GM18517 (cell line): Measurements from ENCODE around the gene DEAF1.
"Not testable (repeated sequence)": the region's sequence is repeated elsewhere in the genome, so short reads cannot be mapped to it uniquely, and the experiment has no call there.

Experiments
- ATAC-seq: cut with Tn5 transposase; IDR thresholded peaks from one replicate; pipeline ENCODE4 v1.9.1; 2021; ENCODE audit warnings: mild to moderate bottlenecking, moderate library complexity; ENCODE audit not compliant: unreplicated experiment

Gene DEAF1

GRCh38 chr11:653136-653535 lies 41.9 kb downstream of the DEAF1 start:
- ATAC-seq: not testable (repeated sequence)

GRCh38 chr11:650482-650881 lies 44.5 kb downstream of the DEAF1 start:
- no peak for ATAC-seq

DNA sequence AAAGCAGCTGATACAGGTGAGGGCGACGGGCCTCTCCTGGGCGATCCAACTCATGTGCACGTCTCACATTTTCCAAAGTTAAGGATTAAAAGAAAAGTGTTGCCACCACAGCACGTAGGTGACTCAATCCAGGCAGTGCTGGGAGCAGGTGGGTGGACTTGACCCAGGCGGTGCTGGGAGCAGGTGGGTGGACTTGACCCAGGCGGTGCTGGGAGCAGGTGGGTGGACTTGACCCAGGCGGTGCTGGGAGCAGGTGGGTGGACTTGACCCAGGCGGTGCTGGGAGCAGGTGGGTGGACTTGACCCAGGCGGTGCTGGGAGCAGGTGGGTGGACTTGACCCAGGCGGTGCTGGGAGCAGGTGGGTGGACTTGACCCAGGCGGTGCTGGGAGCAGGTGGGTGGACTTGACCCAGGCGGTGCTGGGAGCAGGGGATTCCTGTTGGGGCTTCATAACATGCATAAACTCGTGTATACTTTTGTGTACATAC lies 47.3 kb downstream of the DEAF1 start:
- not testable (repeated sequence) for ATAC-seq

DNA sequence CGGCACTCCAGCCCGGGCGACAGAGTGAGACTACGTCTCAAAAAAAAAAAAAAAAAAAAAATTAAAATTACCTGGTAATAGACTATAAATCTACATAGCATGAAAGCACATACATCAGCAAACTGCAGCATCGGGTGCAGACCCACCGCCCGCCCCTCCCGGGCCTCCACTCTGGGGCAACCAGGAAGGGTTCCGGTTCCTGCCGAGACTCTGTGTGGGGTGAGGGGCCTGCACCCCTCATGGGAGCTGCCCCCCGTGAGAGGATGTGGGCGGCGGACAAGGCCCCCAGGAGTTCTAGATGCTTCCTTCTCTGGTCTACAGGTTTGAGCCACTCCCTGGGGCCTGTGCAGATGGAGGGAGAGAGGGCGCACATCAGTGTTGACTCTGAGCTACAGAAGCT lies 48.8 kb downstream of the DEAF1 start:
- ATAC-seq: no peak

- ATAC-seq: no peak
Measured at GRCh38 chr11:645536-645935, 49.5 kb downstream of the DEAF1 start.

DNA sequence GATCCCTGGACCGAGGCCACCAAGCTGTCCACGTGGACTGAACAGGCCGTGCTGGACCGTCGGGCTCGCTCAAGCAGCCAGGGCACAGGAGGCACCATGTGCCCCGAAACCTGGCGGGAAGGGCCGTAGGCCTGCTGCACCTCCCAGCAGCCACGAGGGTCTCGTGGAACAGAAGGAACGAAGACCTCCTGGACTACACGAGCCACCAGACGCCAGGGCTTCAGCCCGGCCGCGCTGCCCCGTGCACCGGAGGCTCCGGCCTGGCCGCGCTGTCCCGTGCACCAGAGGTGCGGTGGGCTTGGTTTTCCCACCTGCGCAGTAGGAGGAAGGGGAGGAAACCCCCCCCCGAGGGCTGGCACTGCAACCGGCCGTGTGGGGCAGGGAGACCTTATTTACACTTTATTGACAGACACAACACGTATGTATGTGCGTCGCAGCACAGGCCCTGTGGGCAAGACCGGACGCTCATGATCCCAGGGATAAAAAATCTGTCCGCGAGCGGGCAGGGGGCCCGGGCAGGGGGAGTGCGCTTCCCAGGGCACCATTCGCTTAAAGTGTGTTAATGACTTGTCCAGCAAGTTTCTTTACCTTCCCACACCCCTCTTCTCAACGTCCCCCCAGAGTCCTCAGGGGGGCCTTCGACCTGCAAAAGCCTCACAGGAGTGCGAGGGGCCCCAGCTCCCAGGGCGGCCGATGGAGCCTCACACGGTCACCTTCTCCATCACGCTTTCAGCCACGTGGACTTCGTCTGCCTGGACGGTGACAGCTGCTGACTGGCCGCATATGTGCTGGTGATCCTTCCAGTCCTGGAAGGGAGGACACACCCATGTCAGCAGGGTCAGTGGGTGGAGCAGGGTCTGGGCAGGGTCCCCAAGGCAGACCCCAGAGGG lies 50.9 kb downstream of the DEAF1 start:
- ATAC-seq: no peak

- ATAC-seq: no peak
Measured at GRCh38 chr11:643366-643765, 51.7 kb downstream of the DEAF1 start.

GRCh38 chr11:641806-642370 lies 53.1 kb downstream of the DEAF1 start:
- ATAC-seq: no peak

DNA sequence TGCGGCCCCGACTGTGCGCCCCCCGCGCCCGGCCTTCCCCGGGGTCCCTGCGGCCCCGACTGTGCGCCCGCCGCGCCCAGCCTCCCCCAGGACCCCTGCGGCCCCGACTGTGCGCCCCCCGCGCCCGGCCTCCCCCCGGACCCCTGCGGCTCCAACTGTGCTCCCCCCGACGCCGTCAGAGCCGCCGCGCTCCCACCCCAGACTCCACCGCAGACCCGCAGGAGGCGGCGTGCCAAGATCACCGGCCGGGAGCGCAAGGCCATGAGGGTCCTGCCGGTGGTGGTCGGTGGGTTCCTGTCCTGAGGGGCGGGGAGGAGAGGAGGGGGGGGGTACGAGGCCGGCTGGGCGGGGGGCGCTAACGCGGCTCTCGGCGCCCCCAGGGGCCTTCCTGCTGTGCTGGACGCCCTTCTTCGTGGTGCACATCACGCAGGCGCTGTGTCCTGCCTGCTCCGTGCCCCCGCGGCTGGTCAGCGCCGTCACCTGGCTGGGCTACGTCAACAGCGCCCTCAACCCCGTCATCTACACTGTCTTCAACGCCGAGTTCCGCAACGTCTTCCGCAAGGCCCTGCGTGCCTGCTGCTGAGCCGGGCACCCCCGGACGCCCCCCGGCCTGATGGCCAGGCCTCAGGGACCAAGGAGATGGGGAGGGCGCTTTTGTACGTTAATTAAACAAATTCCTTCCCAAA lies 54.9 kb downstream of the DEAF1 start:
- ATAC-seq: no peak

DNA sequence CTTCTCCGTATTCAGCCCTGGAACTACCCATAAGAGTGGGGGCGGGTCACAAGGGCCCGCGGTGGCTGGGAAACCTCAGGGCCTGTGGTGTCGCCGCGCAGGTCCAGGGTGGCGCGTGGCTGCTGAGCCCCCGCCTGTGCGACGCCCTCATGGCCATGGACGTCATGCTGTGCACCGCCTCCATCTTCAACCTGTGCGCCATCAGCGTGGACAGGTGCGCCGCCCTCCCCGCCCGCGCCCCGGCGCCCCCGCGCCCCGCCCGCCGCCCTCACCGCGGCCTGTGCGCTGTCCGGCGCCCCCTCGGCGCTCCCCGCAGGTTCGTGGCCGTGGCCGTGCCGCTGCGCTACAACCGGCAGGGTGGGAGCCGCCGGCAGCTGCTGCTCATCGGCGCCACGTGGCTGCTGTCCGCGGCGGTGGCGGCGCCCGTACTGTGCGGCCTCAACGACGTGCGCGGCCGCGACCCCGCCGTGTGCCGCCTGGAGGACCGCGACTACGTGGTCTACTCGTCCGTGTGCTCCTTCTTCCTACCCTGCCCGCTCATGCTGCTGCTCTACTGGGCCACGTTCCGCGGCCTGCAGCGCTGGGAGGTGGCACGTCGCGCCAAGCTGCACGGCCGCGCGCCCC lies 55.6 kb downstream of the DEAF1 start:
- ATAC-seq: no peak

DNA sequence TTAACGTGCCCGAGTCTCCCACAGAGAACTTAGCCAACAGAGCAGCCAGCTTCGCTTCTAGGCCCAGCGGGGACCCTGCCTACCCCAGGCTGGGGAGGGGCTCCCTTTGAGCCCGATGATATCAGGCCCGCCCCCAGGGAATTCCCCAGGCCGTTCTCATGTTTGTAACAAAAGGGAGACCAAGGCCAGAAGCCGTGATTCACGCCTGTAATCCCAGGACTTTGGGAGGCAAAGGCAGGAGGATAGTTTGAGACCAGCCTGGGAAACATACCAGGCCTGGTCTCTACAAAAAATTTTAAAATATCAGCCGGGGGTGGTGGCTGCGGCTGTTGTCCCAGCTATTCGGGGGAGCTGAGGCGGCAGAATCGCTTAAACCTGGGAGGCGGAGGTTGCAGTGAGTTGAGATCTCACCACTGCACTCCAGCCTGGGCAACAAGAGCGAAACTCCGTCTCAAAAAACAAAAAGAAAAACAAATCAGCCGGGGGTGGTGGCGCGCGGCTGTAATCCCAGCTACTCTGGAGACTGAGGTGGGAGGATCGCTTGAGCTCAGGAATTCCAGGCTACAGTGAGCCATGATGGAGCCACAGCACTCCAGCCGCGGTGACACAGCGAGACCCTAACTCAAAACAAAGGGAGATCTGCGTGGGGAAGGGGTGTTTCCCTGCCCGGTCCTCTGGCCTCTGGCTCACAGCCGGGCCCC lies 56.2 kb downstream of the DEAF1 start:
- no peak for ATAC-seq

GRCh38 chr11:637593-638521 lies 57.2 kb downstream of the DEAF1 start:
- ATAC-seq: no peak

- ATAC-seq: no peak
Measured at GRCh38 chr11:637333-637592, 57.8 kb downstream of the DEAF1 start.

- ATAC-seq: no peak
Measured at GRCh38 chr11:636511-637332, 58.3 kb downstream of the DEAF1 start, which contains the start of gene DRD4. DRD4 (plus strand) TSS chr11:637269; CDS start chr11:637305, 36 bp downstream.

GRCh38 chr11:635945-636510 lies 59.0 kb downstream of the DEAF1 start:
- ATAC-seq: no peak

DNA sequence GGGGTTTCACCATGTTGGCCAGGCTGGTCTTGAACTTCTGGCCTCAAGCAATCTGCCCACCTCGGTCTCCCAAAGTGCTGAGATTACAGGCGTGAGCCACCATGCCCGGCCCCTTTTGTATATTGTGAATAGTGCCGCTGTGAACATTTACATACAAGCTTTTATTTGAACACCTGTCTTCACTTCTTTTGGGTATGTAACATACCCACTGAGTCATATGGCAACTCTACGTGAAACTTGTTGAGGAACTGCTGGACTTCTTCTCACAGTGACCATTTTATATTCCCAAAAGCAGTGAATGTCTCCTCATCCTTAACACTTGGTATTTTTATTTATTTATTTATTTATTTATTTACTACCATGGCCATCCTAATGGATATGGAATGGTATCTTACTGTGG lies 64.2 kb downstream of the DEAF1 start:
- ATAC-seq: no peak

GRCh38 chr11:629237-629583 lies 65.8 kb downstream of the DEAF1 start:
- no peak for ATAC-seq

DNA sequence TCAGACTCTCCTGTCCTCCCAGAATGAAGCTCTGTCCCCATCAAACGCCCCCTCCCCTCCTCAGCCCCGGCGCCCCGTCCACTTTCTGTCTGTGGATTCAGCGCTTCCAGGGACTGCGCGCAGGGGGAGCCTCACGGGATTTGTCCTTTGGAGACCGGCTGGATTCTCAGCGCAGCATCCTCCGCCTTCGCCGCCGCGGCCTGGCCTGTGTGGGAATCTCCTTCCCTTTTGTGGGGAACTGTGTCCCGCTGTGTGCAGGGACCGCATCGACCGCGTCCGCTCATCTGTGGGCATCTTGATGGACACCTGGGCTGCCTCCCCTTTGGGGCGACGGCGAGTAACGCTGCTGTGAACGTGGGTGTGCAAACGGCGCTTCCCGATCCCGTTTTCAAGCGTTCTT lies 67.0 kb downstream of the DEAF1 start:
- ATAC-seq: no peak

DNA sequence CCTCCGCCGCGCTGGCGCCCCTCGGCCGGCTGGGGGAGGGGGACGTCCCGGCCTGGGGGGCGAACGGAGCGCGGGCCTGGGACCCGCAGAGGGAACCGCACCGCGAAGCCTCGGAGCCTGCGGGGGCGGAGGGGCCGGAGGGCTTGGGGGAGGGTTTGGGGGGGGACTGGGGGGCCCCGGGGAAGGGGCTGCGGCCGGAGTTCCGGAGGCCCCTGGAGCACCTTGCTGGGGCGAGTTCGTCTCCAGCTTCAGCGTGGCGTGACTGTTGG lies 67.8 kb downstream of the DEAF1 start:
- no peak for ATAC-seq
